ENCODE measurements around the gene GPR158. TPM values are rescaled to one million over a fixed set of nuclear protein-coding genes. Genes with fewer than 3 reads are reported as not detected.

The GPR158 gene
- total RNA-seq, 1 donor from 2014 or later = 0.10 TPM

DNA sequence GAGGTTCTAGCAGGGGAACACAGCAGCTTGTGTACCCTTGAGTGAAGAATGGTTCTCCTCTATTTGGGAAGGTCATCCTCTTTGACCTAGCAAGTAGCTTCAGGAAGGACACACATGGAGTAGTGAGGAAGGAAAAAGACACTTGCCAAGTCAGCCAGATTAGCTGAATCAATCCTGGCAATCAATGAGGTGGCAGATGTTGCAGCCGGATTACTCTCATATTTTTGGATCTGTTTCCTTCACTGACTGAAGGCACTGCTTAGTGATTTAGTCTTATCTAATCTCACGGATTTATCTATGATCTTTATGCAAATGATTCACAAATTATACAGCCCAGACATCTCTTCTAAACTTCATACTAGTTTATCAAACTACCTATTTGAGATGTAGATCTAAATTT, 218.8 kb downstream of the GPR158 start:
- DNase-seq (ENCODE audit: low spot score, unreplicated experiment) = no peak
- Mint-ChIP-seq H3K27ac (no peak overlapping the region), H3K9me3 (ENCODE audit: low read depth) (peaks cover 16% of the 10 kb centered on the region), H3K27me3 (no peaks in the 10 kb centered on the region), H3K36me3 (ENCODE audit: insufficient read depth) (peaks cover 3% of the 10 kb centered on the region), H3K4me1 (ENCODE audit: low read depth) (peaks cover 5% of the 10 kb centered on the region), H3K4me3 (ENCODE audit: low read depth) (no peak overlapping the region)
- no peak for TF ChIP-seq CTCF (IDR thresholded peaks at IDR 0.05; ENCODE audit: unreplicated experiment)

DNA sequence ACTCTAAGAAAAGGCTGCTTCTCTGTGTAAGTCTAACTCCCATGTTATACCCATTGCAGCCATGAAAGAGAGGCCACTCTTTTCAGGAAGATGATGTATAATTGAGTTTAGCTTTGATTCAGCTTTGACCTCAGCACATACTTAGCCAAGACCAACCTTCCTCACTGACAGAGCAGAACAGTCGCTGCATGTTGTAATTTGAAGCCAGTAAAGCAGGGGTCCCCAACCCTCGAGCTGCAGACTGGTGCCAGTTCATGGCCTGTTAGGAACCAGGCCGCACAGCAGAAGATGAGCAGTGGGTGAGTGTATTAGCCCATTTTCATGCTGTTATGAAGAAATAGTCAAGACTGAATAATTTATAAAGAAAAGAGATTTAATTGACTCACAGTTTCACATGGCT, 223.9 kb downstream of the GPR158 start:
- Mint-ChIP-seq H3K4me3 (ENCODE audit: low read depth) (no peak overlapping the region), H3K9me3 (ENCODE audit: low read depth) (no peaks in the 10 kb centered on the region), H3K4me1 (ENCODE audit: low read depth) (peaks cover 11% of the 10 kb centered on the region), H3K27me3 (no peaks in the 10 kb centered on the region), H3K36me3 (ENCODE audit: insufficient read depth) (no peaks in the 10 kb centered on the region), H3K27ac (no peak overlapping the region)
- no peak for TF ChIP-seq CTCF (IDR thresholded peaks at IDR 0.05; ENCODE audit: unreplicated experiment)
- no peak for DNase-seq (ENCODE audit: low spot score, unreplicated experiment)

- no peaks in the 10 kb centered on the region for H3K36me3 Mint-ChIP-seq (ENCODE audit: insufficient read depth)
- H3K27ac Mint-ChIP-seq = no peak overlapping the region
- no peak for TF ChIP-seq CTCF (IDR thresholded peaks at IDR 0.05; ENCODE audit: unreplicated experiment)
- no peak for DNase-seq (ENCODE audit: low spot score, unreplicated experiment)
- no peaks in the 10 kb centered on the region for H3K27me3 Mint-ChIP-seq
- no peaks in the 10 kb centered on the region for H3K9me3 Mint-ChIP-seq (ENCODE audit: low read depth)
- H3K4me1 Mint-ChIP-seq (ENCODE audit: low read depth) = peaks cover 7% of the 10 kb centered on the region
- no peak overlapping the region for H3K4me3 Mint-ChIP-seq (ENCODE audit: low read depth)
Observed at GRCh38 chr10:25405871-25406270, 231.1 kb downstream of the GPR158 start.

DNA sequence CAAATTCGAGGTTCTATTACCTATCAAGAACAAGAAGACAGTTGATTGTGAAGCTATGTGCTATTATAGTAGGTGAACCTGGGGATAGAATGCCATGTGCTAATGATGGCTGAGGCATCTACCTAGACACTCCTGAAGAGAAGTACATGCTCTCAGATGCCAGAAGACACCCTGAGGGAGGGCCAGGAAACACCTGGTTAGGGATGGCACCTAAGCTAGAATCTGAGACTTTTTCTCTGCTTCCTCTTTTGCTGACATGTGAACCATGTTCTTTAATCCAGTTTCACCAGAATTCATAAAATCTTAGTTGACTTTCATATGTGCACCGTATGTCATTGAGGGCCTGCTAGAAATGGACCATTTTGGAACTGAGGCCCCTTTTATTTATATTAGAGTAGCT, 242.8 kb downstream of the GPR158 start:
- no peaks in the 10 kb centered on the region for H3K27me3 Mint-ChIP-seq
- H3K9me3 Mint-ChIP-seq (ENCODE audit: low read depth) = peaks cover 5% of the 10 kb centered on the region
- H3K36me3 Mint-ChIP-seq (ENCODE audit: insufficient read depth) = no peaks in the 10 kb centered on the region
- H3K4me1 Mint-ChIP-seq (ENCODE audit: low read depth) = no peaks in the 10 kb centered on the region
- no peak for TF ChIP-seq CTCF (IDR thresholded peaks at IDR 0.05; ENCODE audit: unreplicated experiment)
- no peak overlapping the region for H3K4me3 Mint-ChIP-seq (ENCODE audit: low read depth)
- H3K27ac Mint-ChIP-seq = no peak overlapping the region
- DNase-seq (ENCODE audit: low spot score, unreplicated experiment) = no peak

GRCh38 chr10:25425776-25426175, 251.0 kb downstream of the GPR158 start:
- H3K4me3 Mint-ChIP-seq (ENCODE audit: low read depth) = no peak overlapping the region
- no peak for DNase-seq (ENCODE audit: low spot score, unreplicated experiment)
- H3K36me3 Mint-ChIP-seq (ENCODE audit: insufficient read depth) = peaks cover 3% of the 10 kb centered on the region
- H3K27ac Mint-ChIP-seq = no peak overlapping the region
- no peaks in the 10 kb centered on the region for H3K27me3 Mint-ChIP-seq
- peaks cover 9% of the 10 kb centered on the region for H3K9me3 Mint-ChIP-seq (ENCODE audit: low read depth)
- TF ChIP-seq CTCF (IDR thresholded peaks at IDR 0.05; ENCODE audit: unreplicated experiment) = no peak
- H3K4me1 Mint-ChIP-seq (ENCODE audit: low read depth) = peaks cover 3% of the 10 kb centered on the region

Data from progenitor cell of endocrine pancreas (in vitro differentiated cells).